Hepatocyte (in vitro differentiated cells): ENCODE results near the gene CCNB3. TPM values are rescaled to one million over a fixed set of nuclear protein-coding genes. Genes with fewer than 3 reads are reported as not detected.

Source experiments
- DNase-seq: peaks from one replicate; pipeline ENCODE4 v3.0.0-alpha.2; 2016; ENCODE audit warnings: low spot score
- H2AFZ ChIP-seq: fragments of 200-600 bp; sonication (generic); 2 replicates; pipeline ENCODE4 v1.6.0; 2016; ENCODE audit warnings: antibody characterized with exemption, mild to moderate bottlenecking
- H3K27ac ChIP-seq: fragments of 200-600 bp; sonication (generic); 2 replicates; pipeline ENCODE4 v1.5.1; 2016; ENCODE audit warnings: mild to moderate bottlenecking
- H3K27me3 ChIP-seq: fragments of 200-600 bp; sonication (generic); 2 replicates; pipeline ENCODE4 v1.6.1; 2016
- H3K36me3 ChIP-seq: fragments of 200-600 bp; sonication (generic); replicated peaks from 2 replicates; pipeline ENCODE4 v1.5.1; 2016; ENCODE audit warnings: low read depth; ENCODE audit not compliant: insufficient read depth
- H3K4me1 ChIP-seq: fragments of 200-600 bp; sonication (generic); 2 replicates; pipeline ENCODE4 v1.5.1; 2016; ENCODE audit warnings: mild to moderate bottlenecking, moderate library complexity; ENCODE audit not compliant: insufficient read depth
- H3K4me2 ChIP-seq: fragments of 200-600 bp; sonication (generic); 2 replicates; pipeline ENCODE4 v1.6.0; 2016
- H3K4me3 ChIP-seq: fragments of 200-600 bp; sonication (generic); 2 replicates; pipeline ENCODE4 v1.5.1; 2016; ENCODE audit warnings: mild to moderate bottlenecking
- H3K79me2 ChIP-seq: fragments of 200-600 bp; sonication (generic); 2 replicates; pipeline ENCODE4 v1.6.0; 2017; ENCODE audit warnings: mild to moderate bottlenecking
- H3K9me2 ChIP-seq: fragments of 200-600 bp; sonication (generic); replicated peaks from 2 replicates; pipeline ENCODE4 v1.6.0; 2017; ENCODE audit warnings: mild to moderate bottlenecking; ENCODE audit not compliant: insufficient read depth
- H3K9me3 ChIP-seq: fragments of 200-600 bp; sonication (generic); 2 replicates; pipeline ENCODE4 v1.5.1; 2016; ENCODE audit warnings: low read depth, mild to moderate bottlenecking
- H4K20me1 ChIP-seq: fragments of 200-600 bp; sonication (generic); 2 replicates; pipeline ENCODE4 v1.6.0; 2016; ENCODE audit warnings: mild to moderate bottlenecking; ENCODE audit not compliant: insufficient read depth, poor library complexity, severe bottlenecking
- EZH2 ChIP-seq: fragments of 200-600 bp; sonication (generic); IDR thresholded peaks from 2 replicates; pipeline ENCODE4 v1.6.1; 2016; ENCODE audit warnings: antibody characterized with exemption, mild to moderate bottlenecking, borderline replicate concordance
- EZH2phosphoT487 ChIP-seq: fragments of 200-600 bp; sonication (generic); IDR thresholded peaks from one replicate; pipeline ENCODE4 v1.6.1; 2018; ENCODE audit warnings: antibody characterized with exemption, mild to moderate bottlenecking, low read depth, moderate library complexity; ENCODE audit not compliant: unreplicated experiment, severe bottlenecking
- WGBS: methylation state at CpG from one replicate; pipeline ENCODE4 v1.1.6; 2016; ENCODE audit warnings: low lambda C conversion rate; ENCODE audit errors: missing lambda C conversion rate; 5-methylcytosine and 5-hydroxymethylcytosine counted together
- polyA plus RNA-seq: library from polyadenylated mRNA; unstranded; fragments of >200 nt; fragmentation: Nextera tagmentation; extraction: Ambion mirVana; gene quantifications from 2 replicates; pipeline ENCODE4 v1.2.1, GENCODE V29; 2016
- small RNA-seq: library from RNA; depleted of rRNA; stranded (forward); fragments of <200 nt; gene quantifications from one replicate; pipeline ENCODE3, GENCODE V24; 2014
- total RNA-seq: library from RNA; depleted of rRNA; stranded (reverse); fragments of >200 nt; gene quantifications from 2 replicates; pipeline ENCODE4 v1.2.3, GENCODE V29; 2014
- TF ChIP-seq, protein P1 (sequence below): fragments of 200-600 bp; sonication (generic); IDR thresholded peaks from 2 replicates; pipeline ENCODE4 v1.5.1; 2016; ENCODE audit warnings: antibody characterized with exemption, mild to moderate bottlenecking; ENCODE audit not compliant: poor library complexity

Gene CCNB3
- total and polyA plus RNA-seq, 2 experiments from 2014 or later = 0.13 to 0.23 TPM

DNA sequence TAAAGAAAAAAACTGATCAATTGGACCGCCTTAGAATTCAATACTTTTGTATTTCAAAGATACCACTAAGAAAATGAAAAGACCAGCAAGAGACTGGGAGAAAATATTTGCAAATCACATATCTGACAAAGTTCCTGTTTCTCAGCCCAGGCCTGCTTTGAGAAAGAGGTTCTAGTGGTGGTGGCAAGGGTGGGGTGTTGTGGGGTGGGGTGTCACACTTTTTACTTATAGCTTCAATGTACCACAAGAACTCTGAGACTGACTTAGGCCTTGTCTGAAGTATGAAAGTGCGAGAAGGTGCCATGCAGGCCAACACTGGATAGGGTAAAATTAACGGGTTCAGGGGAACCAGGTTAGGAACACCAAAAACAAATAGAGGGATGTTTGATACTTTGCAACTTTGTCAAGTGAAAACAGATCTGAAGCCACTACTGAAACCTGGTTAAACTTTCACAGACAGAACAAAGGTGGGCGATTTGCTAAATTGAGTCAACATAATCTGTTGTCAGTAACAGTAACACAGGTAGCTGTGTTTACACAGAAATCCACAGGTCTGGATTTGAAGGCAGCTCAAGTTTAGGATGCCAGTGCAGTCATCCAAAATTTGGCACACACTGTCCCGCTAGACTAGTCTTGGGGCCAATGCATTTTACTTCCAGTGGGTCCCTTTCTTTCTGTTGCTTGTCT, 177.3 kb downstream of the CCNB3 start:
- WGBS = 64% methylated on average over 5 of the region's 5 CpGs
- Histone ChIP-seq H4K20me1 (no peaks in the 10 kb centered on the region), H3K4me1 (no peaks in the 10 kb centered on the region), H3K27ac (no peak overlapping the region), H3K4me2 (no peak overlapping the region), H2AFZ (no peak overlapping the region), H3K9me3 (no peaks in the 10 kb centered on the region), H3K9me2 (no peaks in the 10 kb centered on the region), H3K4me3 (no peak overlapping the region), H3K79me2 (no peaks in the 10 kb centered on the region), H3K27me3 (no peaks in the 10 kb centered on the region), H3K36me3 (no peaks in the 10 kb centered on the region)
- TF ChIP-seq EZH2 (no peak), EZH2phosphoT487 (no peak)
- TF ChIP-seq, protein P1, sequence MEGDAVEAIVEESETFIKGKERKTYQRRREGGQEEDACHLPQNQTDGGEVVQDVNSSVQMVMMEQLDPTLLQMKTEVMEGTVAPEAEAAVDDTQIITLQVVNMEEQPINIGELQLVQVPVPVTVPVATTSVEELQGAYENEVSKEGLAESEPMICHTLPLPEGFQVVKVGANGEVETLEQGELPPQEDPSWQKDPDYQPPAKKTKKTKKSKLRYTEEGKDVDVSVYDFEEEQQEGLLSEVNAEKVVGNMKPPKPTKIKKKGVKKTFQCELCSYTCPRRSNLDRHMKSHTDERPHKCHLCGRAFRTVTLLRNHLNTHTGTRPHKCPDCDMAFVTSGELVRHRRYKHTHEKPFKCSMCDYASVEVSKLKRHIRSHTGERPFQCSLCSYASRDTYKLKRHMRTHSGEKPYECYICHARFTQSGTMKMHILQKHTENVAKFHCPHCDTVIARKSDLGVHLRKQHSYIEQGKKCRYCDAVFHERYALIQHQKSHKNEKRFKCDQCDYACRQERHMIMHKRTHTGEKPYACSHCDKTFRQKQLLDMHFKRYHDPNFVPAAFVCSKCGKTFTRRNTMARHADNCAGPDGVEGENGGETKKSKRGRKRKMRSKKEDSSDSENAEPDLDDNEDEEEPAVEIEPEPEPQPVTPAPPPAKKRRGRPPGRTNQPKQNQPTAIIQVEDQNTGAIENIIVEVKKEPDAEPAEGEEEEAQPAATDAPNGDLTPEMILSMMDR = no peak
- no peak for DNase-seq

DNA sequence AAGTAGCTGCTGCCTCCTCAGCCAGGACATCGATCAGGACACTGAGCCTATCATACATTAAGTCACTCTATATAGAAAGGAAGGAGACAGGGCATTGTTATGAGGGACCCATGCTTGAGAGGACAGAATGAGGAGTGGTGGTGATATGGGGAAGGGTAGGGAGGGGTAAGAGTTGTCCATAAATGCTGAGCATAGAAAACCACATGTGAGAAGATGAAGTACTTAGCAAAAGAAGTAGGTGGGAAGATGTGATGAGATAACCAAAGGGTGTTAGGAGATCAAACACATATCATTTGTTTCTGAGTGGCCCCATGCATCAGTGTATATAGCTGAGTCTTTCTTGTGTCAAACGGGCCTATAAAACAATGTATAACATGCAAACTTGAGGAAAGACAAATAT, 182.0 kb downstream of the CCNB3 start:
- no peaks in the 10 kb centered on the region for H3K4me1 ChIP-seq
- no peaks in the 10 kb centered on the region for H3K36me3 ChIP-seq
- H4K20me1 ChIP-seq = no peaks in the 10 kb centered on the region
- no peak overlapping the region for H3K27ac ChIP-seq
- H2AFZ ChIP-seq = no peak overlapping the region
- WGBS = 64% methylated on average over 2 of the region's 2 CpGs
- no peaks in the 10 kb centered on the region for H3K79me2 ChIP-seq
- no peaks in the 10 kb centered on the region for H3K9me3 ChIP-seq
- H3K4me3 ChIP-seq = no peak overlapping the region
- H3K9me2 ChIP-seq = no peaks in the 10 kb centered on the region
- H3K4me2 ChIP-seq = no peak overlapping the region
- no peak for DNase-seq
- TF ChIP-seq EZH2phosphoT487 (no peak), EZH2 (no peak)
- TF ChIP-seq, protein P1 = no peak
- no peaks in the 10 kb centered on the region for H3K27me3 ChIP-seq

DNA sequence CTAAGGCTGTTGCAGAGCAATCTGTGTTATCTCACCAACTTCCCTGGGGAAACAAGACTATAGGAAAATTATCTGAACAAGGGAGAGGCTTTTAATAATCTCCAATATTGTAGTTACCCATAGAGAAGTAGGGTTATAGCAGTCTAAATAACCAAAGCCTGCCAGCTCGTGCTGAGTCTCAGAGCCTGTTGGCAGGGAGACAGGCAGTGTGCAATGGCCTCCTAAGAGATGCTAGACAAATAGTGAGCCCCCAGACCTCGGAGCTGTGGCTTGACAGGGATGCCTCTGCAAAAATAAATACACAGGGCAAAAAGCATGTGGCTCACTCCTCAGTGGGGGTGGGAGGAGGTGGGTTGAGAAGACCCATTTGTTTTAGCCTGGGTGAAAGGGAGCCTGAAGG, 189.3 kb downstream of the CCNB3 start:
- H3K4me1 ChIP-seq = no peaks in the 10 kb centered on the region
- H3K4me3 ChIP-seq = no peak overlapping the region
- 47% methylated on average over 2 of the region's 2 CpGs for WGBS
- no peaks in the 10 kb centered on the region for H3K79me2 ChIP-seq
- H3K9me2 ChIP-seq = no peaks in the 10 kb centered on the region
- no peak overlapping the region for H3K4me2 ChIP-seq
- H2AFZ ChIP-seq = no peak overlapping the region
- H3K27ac ChIP-seq = no peak overlapping the region
- no peaks in the 10 kb centered on the region for H3K36me3 ChIP-seq
- no peak for TF ChIP-seq EZH2
- no peak for TF ChIP-seq EZH2phosphoT487
- TF ChIP-seq, protein P1 = no peak
- H4K20me1 ChIP-seq = no peaks in the 10 kb centered on the region
- no peaks in the 10 kb centered on the region for H3K9me3 ChIP-seq
- no peaks in the 10 kb centered on the region for H3K27me3 ChIP-seq
- no peak for DNase-seq

Small RNA genes within 50 kb of the gene (small RNA-seq; reads per million reads assigned to genes)
- gene PYY3 (not detected), gene RF00019 (not detected)

Other genes with a start within 250 kb of the CCNB3 start
- 0.23 TPM in 1 of 2 replicates, not detected in the other for gene AKAP4, start 3.8 kb upstream of the CCNB3 start, total RNA-seq
- gene AKAP4, start 3.8 kb upstream of the CCNB3 start, polyA plus RNA-seq = not detected in 2 replicates